ENCODE measurements around the gene FIBIN.
"Not testable (repeated sequence)": the region's sequence is repeated elsewhere in the genome, so short reads cannot be mapped to it uniquely, and the experiment has no call there.

Gene FIBIN

DNA sequence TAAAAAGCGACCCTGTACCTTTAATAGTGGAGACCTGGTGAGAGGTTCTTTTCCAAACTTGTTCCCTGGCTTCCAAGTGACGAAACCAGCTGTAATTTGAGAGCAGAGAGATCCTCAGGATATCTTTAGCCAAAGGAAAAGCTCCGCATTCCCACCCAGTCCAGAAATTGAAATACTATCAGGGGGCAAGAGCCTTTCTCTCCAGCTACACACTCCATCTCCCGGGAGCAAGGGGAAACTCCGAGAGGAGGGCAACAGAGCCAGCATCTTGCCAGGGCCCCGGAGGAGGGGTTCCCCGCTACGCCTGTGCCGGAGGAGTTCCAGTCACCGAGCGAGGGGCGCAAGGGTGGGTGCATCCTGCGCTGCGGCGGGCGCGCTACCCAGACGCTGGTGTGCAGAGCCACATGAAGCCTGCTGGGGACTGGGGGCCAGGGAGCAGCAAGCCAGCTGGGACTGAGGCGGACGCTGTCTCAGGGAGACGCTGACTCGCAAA, at the start of gene FIBIN:
Gene FIBIN (plus strand): TSS at position 148 of the 493 bp plus-strand sequence. CDS start 415 bp downstream, outside the sequence.
- DNase-seq (ENCODE audit: low read depth in 2 of 2): peak; percentile 75 to 76

- DNase-seq (ENCODE audit: low read depth in 2 of 2): peak; percentile 92
Measured at GRCh38 chr11:26944866-26945664, 48.8 kb upstream of the FIBIN start.

GRCh38 chr11:26946257-26946716, 47.6 kb upstream of the FIBIN start:
- DNase-seq (ENCODE audit: low read depth in 2 of 2): no peak

- peak; percentile 100 for DNase-seq (ENCODE audit: low read depth in 2 of 2)
Measured at GRCh38 chr11:26947379-26947844, 46.5 kb upstream of the FIBIN start.

- DNase-seq (ENCODE audit: low read depth in 2 of 2): no peak
Measured at GRCh38 chr11:26947904-26948639, 45.8 kb upstream of the FIBIN start.

DNA sequence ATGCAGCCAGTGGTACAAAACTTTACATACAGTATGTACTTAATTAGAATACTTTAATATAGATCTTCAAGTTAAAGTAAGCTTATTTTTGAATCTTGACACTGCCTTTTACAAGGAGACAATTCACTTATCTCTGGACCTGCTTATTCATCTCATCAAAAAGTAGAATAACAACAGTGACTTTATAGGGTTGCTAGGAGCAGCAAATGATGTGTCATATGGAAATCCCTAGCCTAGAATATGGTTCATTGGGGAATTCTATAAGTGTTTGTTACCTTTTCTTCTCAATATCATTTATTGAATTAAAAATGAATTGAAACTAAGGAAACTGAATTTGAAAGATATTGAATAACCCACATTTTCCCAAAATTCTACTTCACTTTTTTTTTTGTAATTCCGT, 45.0 kb upstream of the FIBIN start:
- DNase-seq (ENCODE audit: low read depth in 2 of 2): no peak

- no peak for DNase-seq (ENCODE audit: low read depth in 2 of 2)
Measured at GRCh38 chr11:26949846-26950245, 44.1 kb upstream of the FIBIN start.

- peak; percentile 83 to 84 for DNase-seq (ENCODE audit: low read depth in 2 of 2)
Measured at GRCh38 chr11:26950260-26950719, 43.6 kb upstream of the FIBIN start.

GRCh38 chr11:26951809-26952515, 42.0 kb upstream of the FIBIN start:
- DNase-seq (ENCODE audit: low read depth in 2 of 2): no peak

GRCh38 chr11:26953770-26954392, 40.0 kb upstream of the FIBIN start:
- DNase-seq (ENCODE audit: low read depth in 2 of 2): peak; percentile 62 to 66

DNA sequence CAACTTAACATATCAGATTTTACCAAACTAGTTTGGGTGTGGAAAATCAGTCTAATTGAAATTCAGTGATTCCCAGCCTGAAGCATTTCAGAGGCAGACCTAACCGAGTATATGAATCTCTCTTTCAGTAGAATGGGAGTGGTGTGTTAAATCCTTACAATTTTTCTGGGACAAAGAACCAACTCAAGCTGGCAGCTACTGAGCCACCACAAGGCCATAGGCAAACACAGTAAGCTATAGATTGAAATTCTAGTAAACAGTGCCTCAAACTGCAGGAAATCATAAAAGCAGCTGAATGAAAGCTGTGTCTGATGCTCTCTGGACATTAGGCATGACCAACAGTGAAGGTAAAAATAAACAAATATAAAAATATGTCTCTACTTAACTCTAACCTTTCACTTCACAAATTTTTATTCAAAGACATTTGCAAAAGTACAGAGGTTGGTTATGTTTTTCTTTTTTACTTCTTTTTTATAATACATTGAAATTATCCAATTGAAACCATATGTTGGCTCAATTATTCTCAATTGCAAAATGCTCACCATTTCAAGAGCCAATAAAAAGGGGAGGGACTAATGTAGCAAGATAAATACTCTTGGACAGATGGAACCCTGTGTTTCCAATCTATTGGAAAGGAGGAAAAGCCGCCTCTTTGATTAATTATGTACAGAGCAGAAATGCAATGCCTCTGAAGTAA, 35.8 kb upstream of the FIBIN start:
- no peak for DNase-seq (ENCODE audit: low read depth in 2 of 2)

- no peak for DNase-seq (ENCODE audit: low read depth in 2 of 2)
Measured at GRCh38 chr11:26958702-26959049, 35.2 kb upstream of the FIBIN start.

DNA sequence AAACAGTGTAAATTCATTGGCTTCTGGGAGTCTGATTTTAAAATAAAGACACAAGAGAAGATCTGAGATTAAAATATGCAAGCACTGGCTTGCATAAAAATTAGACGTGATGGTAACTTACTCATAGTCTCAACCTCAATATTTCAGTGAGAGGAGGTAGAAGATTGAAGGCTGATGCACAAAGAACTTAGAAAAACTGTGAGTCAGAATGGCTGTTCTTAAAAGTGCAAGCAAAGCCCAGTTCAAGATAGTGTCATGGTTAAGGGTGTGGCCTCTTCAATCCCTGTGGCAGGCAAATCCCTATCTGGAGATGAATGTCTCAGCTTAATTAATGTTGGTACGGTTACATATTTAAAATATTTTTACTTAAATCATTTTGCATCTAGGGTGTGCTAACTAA, 33.6 kb upstream of the FIBIN start:
- no peak for DNase-seq (ENCODE audit: low read depth in 2 of 2)

DNA sequence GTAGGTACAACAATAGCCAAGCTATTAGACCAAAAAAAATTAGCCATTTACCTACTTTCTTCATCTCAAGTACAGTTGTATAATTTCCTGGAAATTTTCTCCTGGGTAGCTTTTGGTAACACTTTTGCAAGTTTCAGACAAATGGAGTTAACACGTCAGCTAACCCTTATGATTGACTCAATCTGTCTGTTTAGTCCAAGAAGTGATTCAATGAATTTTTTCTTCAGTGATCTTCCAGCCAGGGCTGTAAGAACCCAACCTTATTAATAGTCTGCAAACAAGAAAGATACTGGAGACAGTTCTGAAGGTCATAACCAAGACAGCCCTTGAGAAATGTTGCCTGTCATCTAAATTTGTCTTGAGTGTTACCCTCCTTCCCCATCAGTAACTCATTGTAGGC, 30.1 kb upstream of the FIBIN start:
- no peak for DNase-seq (ENCODE audit: low read depth in 2 of 2)

- DNase-seq (ENCODE audit: low read depth in 2 of 2): no peak
Measured at GRCh38 chr11:26964339-26964738, 29.6 kb upstream of the FIBIN start.

DNA sequence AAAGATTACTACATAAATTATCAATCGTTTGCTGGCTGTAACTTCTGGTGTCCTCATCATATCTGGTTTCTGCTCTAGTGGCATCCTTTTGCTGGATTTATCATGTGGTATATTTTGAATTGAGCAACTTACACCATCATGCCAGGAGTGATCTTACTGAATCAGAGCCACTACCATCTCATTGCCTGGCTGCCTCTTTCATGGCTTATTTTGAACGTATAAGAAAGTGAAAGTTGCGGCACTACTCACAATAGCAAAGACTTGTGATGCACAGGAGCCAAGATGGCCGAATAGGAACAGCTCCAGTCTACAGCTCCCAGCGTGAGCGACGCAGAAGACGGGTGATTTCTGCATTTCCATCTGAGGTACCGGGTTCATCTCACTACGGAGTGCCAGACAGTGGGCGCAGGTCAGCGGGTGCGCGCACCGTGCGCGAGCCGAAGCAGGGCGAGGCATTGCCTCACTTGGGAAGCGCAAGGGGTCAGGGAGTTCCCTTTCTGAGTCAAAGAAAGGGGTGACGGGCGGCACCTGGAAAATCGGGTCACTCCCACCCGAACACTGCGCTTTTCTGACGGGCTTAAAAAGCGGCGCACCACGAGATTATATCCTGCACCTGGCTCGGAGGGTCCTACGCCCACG, 28.9 kb upstream of the FIBIN start:
- not testable (repeated sequence) for DNase-seq (ENCODE audit: low read depth in 2 of 2)

DNA sequence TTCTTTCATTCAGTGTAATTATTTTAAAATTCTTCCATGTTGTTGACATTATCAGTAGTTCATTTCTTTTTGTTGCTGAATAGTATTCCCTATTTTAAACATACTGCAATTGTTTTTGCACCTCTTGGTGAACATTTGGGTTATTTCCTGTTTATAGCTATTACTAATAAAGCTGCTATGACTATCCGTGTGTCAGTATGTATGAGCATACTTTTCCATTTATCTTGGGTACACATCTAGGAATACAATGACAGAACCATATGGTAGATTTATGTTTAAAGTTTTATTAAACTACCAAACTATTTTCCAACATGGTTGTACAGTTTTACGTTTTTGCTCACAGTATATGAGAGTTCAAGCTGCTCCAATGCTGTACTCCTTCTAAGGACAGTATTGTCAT, 22.0 kb upstream of the FIBIN start:
- DNase-seq (ENCODE audit: low read depth in 2 of 2): no peak

GRCh38 chr11:26974069-26974783, 19.7 kb upstream of the FIBIN start:
- peak; percentile 89 to 92 for DNase-seq (ENCODE audit: low read depth in 2 of 2)

GRCh38 chr11:26974996-26975395, 18.9 kb upstream of the FIBIN start:
- no peak for DNase-seq (ENCODE audit: low read depth in 2 of 2)

GRCh38 chr11:26976389-26976788, 17.5 kb upstream of the FIBIN start:
- DNase-seq (ENCODE audit: low read depth in 2 of 2): peak; percentile 49 to 55
